Vagina (tissue), 2 donors: ENCODE data around the gene TRAF2.

Source experiments
- POLR2A ChIP-seq, 2 donors: fragments of 450-650 bp; IDR thresholded peaks; one replicate each; pipeline ENCODE4 v1.6.1; 2017; ENCODE audit warnings: antibody characterized with exemption in 2 of 2, mild to moderate bottlenecking in 2 of 2, moderate library complexity in 2 of 2
- TF ChIP-seq, protein P1 (sequence below), 3 experiments: fragments of 450-650 bp in 2 of 3; fragments of 200-600 bp in 1 of 3; sonication (generic) in 1 of 3; IDR thresholded peaks; one replicate each; pipeline ENCODE4 v1.5.1; 2017 to 2019; ENCODE audit warnings: antibody characterized with exemption in 3 of 3, mild to moderate bottlenecking in 2 of 3, moderate library complexity in 2 of 3

DNA sequence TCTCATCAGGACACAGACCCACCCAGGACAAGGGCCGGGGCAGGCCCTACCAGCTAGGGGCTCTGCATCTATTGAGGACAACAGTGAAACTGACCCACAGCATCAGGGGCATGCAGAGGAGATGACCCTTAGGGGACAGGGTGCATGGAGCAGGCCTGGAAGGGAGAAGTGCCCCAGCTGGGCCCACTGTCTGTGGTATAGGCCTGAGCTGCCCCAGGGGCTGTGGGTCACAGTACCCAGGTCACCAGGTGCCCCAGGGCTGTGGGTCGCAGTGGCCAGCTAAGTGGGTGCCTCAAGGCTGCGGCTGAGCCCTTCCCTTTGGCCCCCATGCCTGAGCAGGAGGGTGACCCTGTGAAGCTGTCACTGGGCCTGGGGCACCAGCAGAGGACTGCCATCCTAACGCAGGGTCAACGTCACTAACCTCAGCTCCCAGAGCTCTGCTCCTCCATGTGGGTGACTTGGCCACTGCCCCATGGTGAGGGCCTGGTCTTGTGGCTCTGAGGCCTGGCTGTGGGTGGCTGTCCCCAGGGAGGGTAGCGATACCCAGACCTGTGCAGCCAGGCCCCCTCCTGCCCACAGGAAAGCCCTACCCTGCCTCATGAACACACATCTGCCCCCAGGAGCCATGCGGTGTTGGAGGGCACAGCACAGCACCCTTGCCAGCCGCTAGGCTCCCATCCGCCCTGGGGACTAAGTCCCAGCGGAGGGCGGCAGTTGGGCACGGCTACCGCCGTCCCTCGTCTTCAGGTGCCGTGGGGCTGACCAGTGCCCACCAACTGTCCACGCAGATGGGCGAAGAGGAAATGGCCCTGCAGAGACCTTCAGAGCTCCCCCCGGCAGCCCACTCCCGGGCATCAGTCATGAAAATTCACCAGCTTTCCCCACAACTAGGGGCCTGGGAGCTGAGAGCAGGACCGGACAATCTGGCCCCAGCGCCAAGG is 25.1 kb upstream of the TRAF2 start:
- TF ChIP-seq, protein P1, sequence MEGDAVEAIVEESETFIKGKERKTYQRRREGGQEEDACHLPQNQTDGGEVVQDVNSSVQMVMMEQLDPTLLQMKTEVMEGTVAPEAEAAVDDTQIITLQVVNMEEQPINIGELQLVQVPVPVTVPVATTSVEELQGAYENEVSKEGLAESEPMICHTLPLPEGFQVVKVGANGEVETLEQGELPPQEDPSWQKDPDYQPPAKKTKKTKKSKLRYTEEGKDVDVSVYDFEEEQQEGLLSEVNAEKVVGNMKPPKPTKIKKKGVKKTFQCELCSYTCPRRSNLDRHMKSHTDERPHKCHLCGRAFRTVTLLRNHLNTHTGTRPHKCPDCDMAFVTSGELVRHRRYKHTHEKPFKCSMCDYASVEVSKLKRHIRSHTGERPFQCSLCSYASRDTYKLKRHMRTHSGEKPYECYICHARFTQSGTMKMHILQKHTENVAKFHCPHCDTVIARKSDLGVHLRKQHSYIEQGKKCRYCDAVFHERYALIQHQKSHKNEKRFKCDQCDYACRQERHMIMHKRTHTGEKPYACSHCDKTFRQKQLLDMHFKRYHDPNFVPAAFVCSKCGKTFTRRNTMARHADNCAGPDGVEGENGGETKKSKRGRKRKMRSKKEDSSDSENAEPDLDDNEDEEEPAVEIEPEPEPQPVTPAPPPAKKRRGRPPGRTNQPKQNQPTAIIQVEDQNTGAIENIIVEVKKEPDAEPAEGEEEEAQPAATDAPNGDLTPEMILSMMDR (IDR thresholded peaks at IDR 0.05): no peak
- TF ChIP-seq POLR2A (IDR thresholded peaks at IDR 0.05): no peak
